WTC11 (cell line): Measurements from ENCODE around the gene BFSP2. TPM values are rescaled to one million over a fixed set of nuclear protein-coding genes. Genes with fewer than 3 reads are reported as not detected.

ENCODE experiments used
- ATAC-seq: fragments of 200-7000 bp; cut with Tn5 transposase; 2 replicates; pipeline ENCODE4 v1.10.0; 2021; ENCODE audit warnings: mild to moderate bottlenecking, moderate library complexity
- CTCF ChIA-PET: fragments of 300-600 bp; sonication (Branson Sonifier 250); formaldehyde crosslinking; loops from one replicate; lab custom pipeline; 2021; ENCODE audit warnings: antibody characterized with exemption; lab: Charles Lee
- POLR2A ChIA-PET: fragments of 350-600 bp; sonication (Branson Sonifier 250); formaldehyde crosslinking; loops from one replicate; lab custom pipeline; 2021; ENCODE audit warnings: antibody characterized with exemption; lab: Charles Lee
- DNase-seq: peaks from one replicate; pipeline ENCODE4 v3.0.0; 2021; ENCODE audit warnings: low spot score
- H3K27ac Mint-ChIP-seq: 2 replicates; pipeline ENCODE4 v1.8.0; 2021; ENCODE audit warnings: mixed read lengths
- H3K27me3 Mint-ChIP-seq: 2 replicates; pipeline ENCODE4 v1.8.0; 2021; ENCODE audit warnings: low read depth, mild to moderate bottlenecking, moderate library complexity, mixed read lengths
- H3K36me3 Mint-ChIP-seq: 2 replicates; pipeline ENCODE4 v1.8.0; 2021; ENCODE audit warnings: mixed read lengths
- H3K4me1 Mint-ChIP-seq: 2 replicates; pipeline ENCODE4 v1.8.0; 2022; ENCODE audit warnings: mixed read lengths
- H3K4me3 Mint-ChIP-seq: 2 replicates; pipeline ENCODE4 v1.8.0; 2021; ENCODE audit warnings: mild to moderate bottlenecking, moderate library complexity, mixed read lengths
- H3K9me3 Mint-ChIP-seq: 2 replicates; pipeline ENCODE4 v1.8.0; 2021; ENCODE audit warnings: mixed read lengths
- ETV6 ChIP-seq: sonication (generic); formaldehyde crosslinking; IDR thresholded peaks from 2 replicates; pipeline ENCODE4 v1.8.1; 2022; ENCODE audit warnings: mild to moderate bottlenecking, missing genetic modification reagents
- FOXP1 ChIP-seq: sonication (generic); formaldehyde crosslinking; IDR thresholded peaks from 2 replicates; pipeline ENCODE4 v1.8.0; 2022; ENCODE audit warnings: missing genetic modification reagents, mild to moderate bottlenecking, moderate library complexity, borderline replicate concordance
- HMGA2 ChIP-seq: fragments of 250-450 bp; sonication (Bioruptor Pico); IDR thresholded peaks from 2 replicates; pipeline ENCODE4 v1.4.0; 2021; ENCODE audit warnings: mild to moderate bottlenecking, moderate library complexity
- IRF2 ChIP-seq: sonication (generic); formaldehyde crosslinking; IDR thresholded peaks from 2 replicates; pipeline ENCODE4 v1.8.0; 2022; ENCODE audit warnings: low read depth, missing genetic modification reagents, borderline replicate concordance
- KAT7 ChIP-seq: sonication (generic); formaldehyde crosslinking; IDR thresholded peaks from 2 replicates; pipeline ENCODE4 v1.8.1; 2023; ENCODE audit warnings: missing genetic modification reagents, mild to moderate bottlenecking, borderline replicate concordance
- MXD4 ChIP-seq: fragments of 250-450 bp; sonication (Bioruptor Pico); IDR thresholded peaks from 2 replicates; pipeline ENCODE4 v1.8.0; 2021; ENCODE audit warnings: mild to moderate bottlenecking, moderate library complexity, borderline replicate concordance
- NFE2L1 ChIP-seq: sonication (generic); formaldehyde crosslinking; IDR thresholded peaks from 2 replicates; pipeline ENCODE4 v1.8.1; 2023; ENCODE audit warnings: missing genetic modification reagents
- NR1H2 ChIP-seq: sonication (generic); formaldehyde crosslinking; IDR thresholded peaks from 2 replicates; pipeline ENCODE4 v1.9.0; 2021; ENCODE audit warnings: mild to moderate bottlenecking, moderate library complexity, missing genetic modification reagents
- SMAD3 ChIP-seq: sonication (generic); formaldehyde crosslinking; IDR thresholded peaks from 2 replicates; pipeline ENCODE4 v1.8.0; 2022; ENCODE audit warnings: missing genetic modification reagents, mild to moderate bottlenecking, borderline replicate concordance
- ZNF219 ChIP-seq: sonication (generic); formaldehyde crosslinking; IDR thresholded peaks from 2 replicates; pipeline ENCODE4 v1.8.0; 2023; ENCODE audit warnings: missing genetic modification reagents, mild to moderate bottlenecking, borderline replicate concordance
- total RNA-seq: library from RNA; stranded (reverse); gene quantifications from 3 replicates; pipeline ENCODE4 v1.2.3, GENCODE V29; 2021
- TF ChIP-seq, protein P1 (sequence below): fragments of 250-450 bp; sonication (Bioruptor Pico); IDR thresholded peaks from 2 replicates; pipeline ENCODE4 v1.9.0; 2021; ENCODE audit warnings: mild to moderate bottlenecking, borderline replicate concordance
- TF ChIP-seq, protein P2 (sequence below): fragments of 250-450 bp; sonication (Bioruptor Pico); IDR thresholded peaks from 2 replicates; pipeline ENCODE4 v1.9.0; 2021; ENCODE audit warnings: moderate library complexity, mild to moderate bottlenecking, inconsistent platforms, borderline replicate concordance
- TF ChIP-seq, protein P3 (sequence below): sonication (generic); formaldehyde crosslinking; IDR thresholded peaks from 2 replicates; pipeline ENCODE4 v1.8.1; 2022; ENCODE audit warnings: low read depth, missing genetic modification reagents, borderline replicate concordance
- TF ChIP-seq, protein P4 (sequence below): fragments of 200-600 bp; IDR thresholded peaks from 2 replicates; pipeline ENCODE4 v1.8.0; 2022; ENCODE audit warnings: antibody characterized with exemption
- TF ChIP-seq, protein P5 (sequence below): fragments of 250-450 bp; sonication (Bioruptor Pico); IDR thresholded peaks from 2 replicates; pipeline ENCODE4 v1.9.0; 2021; ENCODE audit warnings: mild to moderate bottlenecking
- TF ChIP-seq, protein P6 (sequence below): sonication (generic); formaldehyde crosslinking; IDR thresholded peaks from 2 replicates; pipeline ENCODE4 v1.8.0; 2022; ENCODE audit warnings: mild to moderate bottlenecking, missing genetic modification reagents

The BFSP2 gene
- total RNA-seq, 1 experiment from 2014 or later, result not detected

DNA sequence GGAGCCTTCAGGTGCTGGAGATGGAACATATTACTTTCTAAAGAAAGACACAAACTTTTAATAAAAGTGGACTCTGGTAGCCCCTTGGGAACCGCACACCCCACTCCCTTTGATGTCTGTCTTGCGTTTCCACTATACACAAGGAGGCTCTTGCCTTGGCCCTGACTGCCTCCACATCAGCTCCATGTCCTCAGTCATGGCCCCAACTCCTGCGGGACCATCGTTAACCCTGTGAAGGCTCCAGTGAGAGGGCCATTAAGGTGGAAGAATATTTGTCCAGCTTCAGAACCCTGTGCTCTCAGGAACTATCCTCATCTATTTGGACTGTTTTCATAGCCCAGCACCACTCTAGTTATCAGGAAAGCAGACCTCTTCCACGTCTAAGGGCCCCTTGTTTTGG, 16.1 kb upstream of the BFSP2 start:
- TF ChIP-seq HMGA2 (CRISPR knock-in tag) (no peak), MXD4 (CRISPR knock-in tag) (no peak), IRF2 (CRISPR knock-in tag) (no peak), NFE2L1 (CRISPR knock-in tag) (no peak), SMAD3 (no peak), NR1H2 (CRISPR knock-in tag) (no peak), ETV6 (no peak)
- TF ChIP-seq, protein P1, sequence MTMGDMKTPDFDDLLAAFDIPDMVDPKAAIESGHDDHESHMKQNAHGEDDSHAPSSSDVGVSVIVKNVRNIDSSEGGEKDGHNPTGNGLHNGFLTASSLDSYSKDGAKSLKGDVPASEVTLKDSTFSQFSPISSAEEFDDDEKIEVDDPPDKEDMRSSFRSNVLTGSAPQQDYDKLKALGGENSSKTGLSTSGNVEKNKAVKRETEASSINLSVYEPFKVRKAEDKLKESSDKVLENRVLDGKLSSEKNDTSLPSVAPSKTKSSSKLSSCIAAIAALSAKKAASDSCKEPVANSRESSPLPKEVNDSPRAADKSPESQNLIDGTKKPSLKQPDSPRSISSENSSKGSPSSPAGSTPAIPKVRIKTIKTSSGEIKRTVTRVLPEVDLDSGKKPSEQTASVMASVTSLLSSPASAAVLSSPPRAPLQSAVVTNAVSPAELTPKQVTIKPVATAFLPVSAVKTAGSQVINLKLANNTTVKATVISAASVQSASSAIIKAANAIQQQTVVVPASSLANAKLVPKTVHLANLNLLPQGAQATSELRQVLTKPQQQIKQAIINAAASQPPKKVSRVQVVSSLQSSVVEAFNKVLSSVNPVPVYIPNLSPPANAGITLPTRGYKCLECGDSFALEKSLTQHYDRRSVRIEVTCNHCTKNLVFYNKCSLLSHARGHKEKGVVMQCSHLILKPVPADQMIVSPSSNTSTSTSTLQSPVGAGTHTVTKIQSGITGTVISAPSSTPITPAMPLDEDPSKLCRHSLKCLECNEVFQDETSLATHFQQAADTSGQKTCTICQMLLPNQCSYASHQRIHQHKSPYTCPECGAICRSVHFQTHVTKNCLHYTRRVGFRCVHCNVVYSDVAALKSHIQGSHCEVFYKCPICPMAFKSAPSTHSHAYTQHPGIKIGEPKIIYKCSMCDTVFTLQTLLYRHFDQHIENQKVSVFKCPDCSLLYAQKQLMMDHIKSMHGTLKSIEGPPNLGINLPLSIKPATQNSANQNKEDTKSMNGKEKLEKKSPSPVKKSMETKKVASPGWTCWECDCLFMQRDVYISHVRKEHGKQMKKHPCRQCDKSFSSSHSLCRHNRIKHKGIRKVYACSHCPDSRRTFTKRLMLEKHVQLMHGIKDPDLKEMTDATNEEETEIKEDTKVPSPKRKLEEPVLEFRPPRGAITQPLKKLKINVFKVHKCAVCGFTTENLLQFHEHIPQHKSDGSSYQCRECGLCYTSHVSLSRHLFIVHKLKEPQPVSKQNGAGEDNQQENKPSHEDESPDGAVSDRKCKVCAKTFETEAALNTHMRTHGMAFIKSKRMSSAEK (CRISPR knock-in tag), result no peak
- TF ChIP-seq, protein P2, sequence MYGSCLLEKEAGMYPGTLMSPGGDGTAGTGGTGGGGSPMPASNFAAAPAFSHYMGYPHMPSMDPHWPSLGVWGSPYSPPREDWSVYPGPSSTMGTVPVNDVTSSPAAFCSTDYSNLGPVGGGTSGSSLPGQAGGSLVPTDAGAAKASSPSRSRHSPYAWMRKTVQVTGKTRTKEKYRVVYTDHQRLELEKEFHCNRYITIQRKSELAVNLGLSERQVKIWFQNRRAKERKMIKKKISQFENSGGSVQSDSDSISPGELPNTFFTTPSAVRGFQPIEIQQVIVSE (CRISPR knock-in tag), result no peak
- TF ChIP-seq, protein P3, sequence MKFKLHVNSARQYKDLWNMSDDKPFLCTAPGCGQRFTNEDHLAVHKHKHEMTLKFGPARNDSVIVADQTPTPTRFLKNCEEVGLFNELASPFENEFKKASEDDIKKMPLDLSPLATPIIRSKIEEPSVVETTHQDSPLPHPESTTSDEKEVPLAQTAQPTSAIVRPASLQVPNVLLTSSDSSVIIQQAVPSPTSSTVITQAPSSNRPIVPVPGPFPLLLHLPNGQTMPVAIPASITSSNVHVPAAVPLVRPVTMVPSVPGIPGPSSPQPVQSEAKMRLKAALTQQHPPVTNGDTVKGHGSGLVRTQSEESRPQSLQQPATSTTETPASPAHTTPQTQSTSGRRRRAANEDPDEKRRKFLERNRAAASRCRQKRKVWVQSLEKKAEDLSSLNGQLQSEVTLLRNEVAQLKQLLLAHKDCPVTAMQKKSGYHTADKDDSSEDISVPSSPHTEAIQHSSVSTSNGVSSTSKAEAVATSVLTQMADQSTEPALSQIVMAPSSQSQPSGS (CRISPR knock-in tag), result no peak
- H3K36me3 Mint-ChIP-seq, result no peaks in the 10 kb centered on the region
- no peak overlapping the region for H3K27ac Mint-ChIP-seq
- ATAC-seq (no peak), DNase-seq (no peak)
- no peak overlapping the region for H3K4me3 Mint-ChIP-seq
- H3K9me3 Mint-ChIP-seq, result no peaks in the 10 kb centered on the region
- H3K27me3 Mint-ChIP-seq, result no peaks in the 10 kb centered on the region
- ChIA-PET CTCF (interaction anchor here (0.6 to 6.3 kb wide), 7 partner anchors 16 to 657 kb away, joined by 3 to 46 read pairs (median 4); partner anchors contain the start of gene BFSP2), POLR2A (no interaction called here)
- H3K4me1 Mint-ChIP-seq, result peaks cover 19% of the 10 kb centered on the region

DNA sequence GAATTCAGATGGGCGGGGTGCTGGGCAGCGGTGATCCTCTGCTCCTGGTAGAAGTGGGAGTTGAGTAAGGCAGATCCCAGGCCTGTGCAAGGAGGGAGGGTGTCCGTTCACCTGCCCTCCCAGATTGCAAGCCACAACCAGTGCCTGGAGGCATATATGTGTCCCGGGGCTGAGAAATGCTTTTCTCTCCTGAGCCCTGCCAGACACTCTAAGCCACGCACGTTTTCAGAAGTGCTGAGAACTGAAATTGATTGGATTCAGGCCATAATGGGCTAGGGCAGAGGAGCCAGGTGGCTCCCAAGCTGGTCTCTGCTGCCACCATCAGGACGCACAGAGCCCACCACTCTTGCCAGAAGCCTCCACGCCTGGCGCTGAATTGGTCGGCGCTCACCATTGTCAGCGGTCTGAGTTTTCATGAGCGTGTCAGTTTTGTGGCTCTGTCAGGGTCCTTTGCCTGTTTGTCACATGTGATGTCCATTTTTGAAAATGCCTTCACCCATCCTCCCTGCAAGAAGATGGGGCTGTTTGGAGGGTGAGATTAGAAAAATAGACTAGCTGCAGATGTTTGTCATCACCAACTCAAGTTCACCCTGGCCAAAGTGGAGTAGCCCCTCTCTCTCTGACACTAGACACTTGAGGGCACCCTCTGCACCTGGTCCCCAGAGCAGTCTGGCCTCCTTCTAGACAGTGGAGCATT, 15.4 kb upstream of the BFSP2 start:
- peaks cover 19% of the 10 kb centered on the region for H3K4me1 Mint-ChIP-seq
- H3K27ac Mint-ChIP-seq, result no peak overlapping the region
- no peaks in the 10 kb centered on the region for H3K36me3 Mint-ChIP-seq
- peak; percentile 78 for DNase-seq
- TF ChIP-seq KAT7 (CRISPR knock-in tag) (no peak), ZNF219 (no peak), FOXP1 (no peak)
- TF ChIP-seq, protein P4, sequence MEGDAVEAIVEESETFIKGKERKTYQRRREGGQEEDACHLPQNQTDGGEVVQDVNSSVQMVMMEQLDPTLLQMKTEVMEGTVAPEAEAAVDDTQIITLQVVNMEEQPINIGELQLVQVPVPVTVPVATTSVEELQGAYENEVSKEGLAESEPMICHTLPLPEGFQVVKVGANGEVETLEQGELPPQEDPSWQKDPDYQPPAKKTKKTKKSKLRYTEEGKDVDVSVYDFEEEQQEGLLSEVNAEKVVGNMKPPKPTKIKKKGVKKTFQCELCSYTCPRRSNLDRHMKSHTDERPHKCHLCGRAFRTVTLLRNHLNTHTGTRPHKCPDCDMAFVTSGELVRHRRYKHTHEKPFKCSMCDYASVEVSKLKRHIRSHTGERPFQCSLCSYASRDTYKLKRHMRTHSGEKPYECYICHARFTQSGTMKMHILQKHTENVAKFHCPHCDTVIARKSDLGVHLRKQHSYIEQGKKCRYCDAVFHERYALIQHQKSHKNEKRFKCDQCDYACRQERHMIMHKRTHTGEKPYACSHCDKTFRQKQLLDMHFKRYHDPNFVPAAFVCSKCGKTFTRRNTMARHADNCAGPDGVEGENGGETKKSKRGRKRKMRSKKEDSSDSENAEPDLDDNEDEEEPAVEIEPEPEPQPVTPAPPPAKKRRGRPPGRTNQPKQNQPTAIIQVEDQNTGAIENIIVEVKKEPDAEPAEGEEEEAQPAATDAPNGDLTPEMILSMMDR, result peak; percentile 60
- TF ChIP-seq, protein P5, sequence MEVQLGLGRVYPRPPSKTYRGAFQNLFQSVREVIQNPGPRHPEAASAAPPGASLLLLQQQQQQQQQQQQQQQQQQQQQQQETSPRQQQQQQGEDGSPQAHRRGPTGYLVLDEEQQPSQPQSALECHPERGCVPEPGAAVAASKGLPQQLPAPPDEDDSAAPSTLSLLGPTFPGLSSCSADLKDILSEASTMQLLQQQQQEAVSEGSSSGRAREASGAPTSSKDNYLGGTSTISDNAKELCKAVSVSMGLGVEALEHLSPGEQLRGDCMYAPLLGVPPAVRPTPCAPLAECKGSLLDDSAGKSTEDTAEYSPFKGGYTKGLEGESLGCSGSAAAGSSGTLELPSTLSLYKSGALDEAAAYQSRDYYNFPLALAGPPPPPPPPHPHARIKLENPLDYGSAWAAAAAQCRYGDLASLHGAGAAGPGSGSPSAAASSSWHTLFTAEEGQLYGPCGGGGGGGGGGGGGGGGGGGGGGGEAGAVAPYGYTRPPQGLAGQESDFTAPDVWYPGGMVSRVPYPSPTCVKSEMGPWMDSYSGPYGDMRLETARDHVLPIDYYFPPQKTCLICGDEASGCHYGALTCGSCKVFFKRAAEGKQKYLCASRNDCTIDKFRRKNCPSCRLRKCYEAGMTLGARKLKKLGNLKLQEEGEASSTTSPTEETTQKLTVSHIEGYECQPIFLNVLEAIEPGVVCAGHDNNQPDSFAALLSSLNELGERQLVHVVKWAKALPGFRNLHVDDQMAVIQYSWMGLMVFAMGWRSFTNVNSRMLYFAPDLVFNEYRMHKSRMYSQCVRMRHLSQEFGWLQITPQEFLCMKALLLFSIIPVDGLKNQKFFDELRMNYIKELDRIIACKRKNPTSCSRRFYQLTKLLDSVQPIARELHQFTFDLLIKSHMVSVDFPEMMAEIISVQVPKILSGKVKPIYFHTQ (CRISPR knock-in tag), result no peak
- TF ChIP-seq, protein P6, sequence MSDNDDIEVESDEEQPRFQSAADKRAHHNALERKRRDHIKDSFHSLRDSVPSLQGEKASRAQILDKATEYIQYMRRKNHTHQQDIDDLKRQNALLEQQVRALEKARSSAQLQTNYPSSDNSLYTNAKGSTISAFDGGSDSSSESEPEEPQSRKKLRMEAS (CRISPR knock-in tag), result 0 out of 2 replicates have a peak, but pooled peaks have one; percentile 24
- TF ChIP-seq, all 79 proteins: peak for 2
- H3K27me3 Mint-ChIP-seq, result no peaks in the 10 kb centered on the region
- H3K4me3 Mint-ChIP-seq, result no peak overlapping the region
- H3K9me3 Mint-ChIP-seq, result no peaks in the 10 kb centered on the region
- ChIA-PET POLR2A (no interaction called here), CTCF (interaction anchor here (0.6 to 6.3 kb wide), 7 partner anchors 15 to 658 kb away, joined by 3 to 46 read pairs (median 4); partner anchors contain the start of gene BFSP2)
- peak; percentile 98 for ATAC-seq
